Skeletal muscle satellite cell (primary cell): ENCODE results near the gene IL12RB1.
"Not testable (repeated sequence)": the region's sequence is repeated elsewhere in the genome, so short reads cannot be mapped to it uniquely, and the experiment has no call there.

ENCODE experiments used
- H3K27me3 ChIP-seq: 2 replicates; pipeline ENCODE4 v1.7.0; 2013; ENCODE audit warnings: low read length; ENCODE audit not compliant: control insufficient read depth, insufficient read depth
- H3K36me3 ChIP-seq: 2 replicates; pipeline ENCODE4 v1.7.0; 2013; ENCODE audit warnings: mild to moderate bottlenecking, control low read depth, low read length; ENCODE audit not compliant: insufficient read depth
- H3K4me1 ChIP-seq: 2 replicates; pipeline ENCODE4 v1.7.0; 2013; ENCODE audit warnings: low read length; ENCODE audit not compliant: control insufficient read depth, insufficient read depth
- H3K4me2 ChIP-seq: 2 replicates; pipeline ENCODE4 v1.7.0; 2013; ENCODE audit warnings: mild to moderate bottlenecking, low read length
- H3K4me3 ChIP-seq: 2 replicates; pipeline ENCODE4 v1.7.0; 2013; ENCODE audit warnings: low read length
- H3K9ac ChIP-seq: 2 replicates; pipeline ENCODE4 v1.7.0; 2013; ENCODE audit warnings: mild to moderate bottlenecking, low read depth, low read length, moderate library complexity
- H3K9me3 ChIP-seq: replicated peaks from 2 replicates; pipeline ENCODE4 v1.7.0; 2013; ENCODE audit warnings: mild to moderate bottlenecking, control low read depth, low read length

The IL12RB1 gene

DNA sequence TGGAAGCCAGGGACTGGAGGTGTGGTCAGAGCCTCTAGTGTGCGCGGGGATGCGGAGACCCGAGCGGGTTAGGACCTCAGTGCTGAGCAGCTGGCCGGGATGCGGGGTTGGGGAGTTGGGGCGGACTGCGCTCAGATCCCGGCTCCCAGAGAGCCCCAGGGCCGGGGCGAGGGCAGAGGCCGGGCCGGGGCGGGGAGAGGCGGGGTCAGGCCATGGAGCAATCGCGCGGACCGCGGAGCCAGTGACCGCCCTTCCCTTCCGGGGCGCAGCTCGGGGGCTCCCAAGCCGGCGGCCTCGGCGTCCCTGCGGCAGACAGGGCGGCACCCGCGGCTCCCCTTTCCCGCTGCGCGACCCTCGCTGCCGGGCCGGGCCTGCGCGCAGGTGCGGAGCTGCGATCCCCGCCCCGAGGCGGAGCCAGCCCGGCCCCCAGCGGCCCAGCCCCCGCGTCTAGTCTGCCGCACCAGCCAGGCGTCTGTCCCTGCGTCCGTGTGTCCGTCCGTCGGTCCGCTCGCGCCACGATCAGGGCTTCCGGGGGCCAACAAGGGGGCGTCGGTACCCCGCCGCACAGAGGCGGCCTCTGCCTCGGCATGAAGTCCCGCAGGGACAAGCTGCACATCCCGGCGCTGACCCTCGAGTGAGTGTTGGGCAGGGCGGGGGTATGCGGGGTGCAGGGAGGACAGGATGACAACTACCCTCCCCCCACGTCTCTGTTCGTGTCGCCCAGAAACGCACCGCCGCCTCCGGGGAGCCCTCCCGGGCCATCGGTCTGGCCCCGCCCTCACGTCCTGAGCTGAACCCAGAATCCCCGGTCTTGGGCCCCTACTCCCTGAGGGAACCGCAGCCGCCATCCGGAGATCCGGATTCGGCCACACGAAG is 23.2 kb upstream of the IL12RB1 start:
- Histone ChIP-seq H3K4me1 (peaks cover 10% of the 10 kb centered on the region), H3K36me3 (no peaks in the 10 kb centered on the region), H3K4me2 (peak overlapping the region; percentile 89), H3K9ac (peak overlapping the region; percentile 74), H3K27me3 (no peaks in the 10 kb centered on the region), H3K4me3 (peak overlapping the region; percentile 82), H3K9me3 (no peaks in the 10 kb centered on the region)

DNA sequence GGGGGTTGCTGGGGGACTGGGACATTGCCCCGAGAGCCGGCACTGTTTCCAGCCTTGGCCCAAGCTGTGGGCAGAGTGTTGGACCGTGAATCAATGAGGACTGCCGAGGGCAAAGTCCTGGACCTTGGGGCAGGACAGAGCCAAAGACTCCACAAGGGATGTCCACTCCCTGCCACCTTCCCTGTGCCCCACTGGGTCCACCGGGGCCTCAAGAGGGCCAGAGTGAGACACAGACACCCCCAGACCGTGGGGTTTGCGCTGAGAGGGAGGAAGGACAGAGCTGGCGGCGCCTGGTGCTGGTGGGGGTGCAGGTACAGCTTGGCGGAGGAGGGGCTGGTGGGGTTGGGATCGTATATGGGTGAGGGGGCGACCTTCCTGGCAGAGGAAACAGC is 22.6 kb upstream of the IL12RB1 start:
- Histone ChIP-seq H3K27me3 (no peaks in the 10 kb centered on the region), H3K4me1 (peaks cover 15% of the 10 kb centered on the region), H3K4me3 (peak overlapping the region; percentile 82), H3K9me3 (no peaks in the 10 kb centered on the region), H3K9ac (peak overlapping the region; percentile 74), H3K36me3 (no peaks in the 10 kb centered on the region), H3K4me2 (peak overlapping the region; percentile 89)

DNA sequence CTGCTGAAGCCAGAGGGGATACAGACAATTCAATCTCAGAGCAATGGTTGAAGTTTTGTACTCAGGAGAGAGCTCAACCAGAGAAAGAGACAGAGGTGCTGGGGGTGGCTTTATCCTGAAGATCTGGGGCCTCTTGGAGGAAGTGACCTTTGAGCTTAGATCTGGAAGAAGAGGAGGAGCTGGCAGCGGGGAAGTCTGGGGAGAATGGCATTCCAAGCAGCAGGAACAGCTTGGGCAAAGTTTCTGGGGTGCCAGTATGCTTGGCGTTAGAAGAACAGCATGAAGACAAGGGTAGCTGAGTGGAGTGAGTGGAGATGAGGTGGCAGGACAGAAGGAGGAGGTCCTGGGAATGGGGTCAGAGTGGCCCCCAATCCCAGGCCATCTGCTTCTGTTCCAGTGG is 22.2 kb upstream of the IL12RB1 start:
- no peak overlapping the region for H3K4me2 ChIP-seq
- H3K9me3 ChIP-seq: no peaks in the 10 kb centered on the region
- H3K4me1 ChIP-seq: peaks cover 18% of the 10 kb centered on the region
- H3K9ac ChIP-seq: no peak overlapping the region
- H3K27me3 ChIP-seq: no peaks in the 10 kb centered on the region
- H3K36me3 ChIP-seq: no peaks in the 10 kb centered on the region
- no peak overlapping the region for H3K4me3 ChIP-seq

DNA sequence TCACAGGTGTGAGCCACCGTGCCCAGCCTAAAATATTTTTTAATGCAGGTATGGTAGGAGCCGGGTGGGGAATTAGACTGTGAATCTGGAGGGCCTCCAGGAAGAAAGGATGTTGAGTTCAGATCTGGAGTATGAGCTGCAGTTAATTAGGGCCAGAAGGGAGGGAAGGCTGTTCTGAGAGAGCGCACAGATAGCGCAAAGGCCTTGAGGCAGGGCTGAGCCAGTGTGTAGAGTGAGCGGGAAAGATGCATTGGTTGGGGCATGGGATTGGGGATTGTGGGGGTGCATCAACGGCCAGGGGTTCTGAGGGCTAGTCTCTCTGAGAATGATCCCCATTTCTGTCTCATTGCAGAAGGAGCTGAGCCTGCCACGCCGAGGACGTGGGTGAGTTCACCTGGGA is 20.5 kb upstream of the IL12RB1 start:
- Histone ChIP-seq H3K4me3 (no peak overlapping the region), H3K27me3 (no peaks in the 10 kb centered on the region), H3K9ac (no peak overlapping the region), H3K36me3 (no peaks in the 10 kb centered on the region), H3K9me3 (no peaks in the 10 kb centered on the region), H3K4me2 (no peak overlapping the region), H3K4me1 (peaks cover 29% of the 10 kb centered on the region)

DNA sequence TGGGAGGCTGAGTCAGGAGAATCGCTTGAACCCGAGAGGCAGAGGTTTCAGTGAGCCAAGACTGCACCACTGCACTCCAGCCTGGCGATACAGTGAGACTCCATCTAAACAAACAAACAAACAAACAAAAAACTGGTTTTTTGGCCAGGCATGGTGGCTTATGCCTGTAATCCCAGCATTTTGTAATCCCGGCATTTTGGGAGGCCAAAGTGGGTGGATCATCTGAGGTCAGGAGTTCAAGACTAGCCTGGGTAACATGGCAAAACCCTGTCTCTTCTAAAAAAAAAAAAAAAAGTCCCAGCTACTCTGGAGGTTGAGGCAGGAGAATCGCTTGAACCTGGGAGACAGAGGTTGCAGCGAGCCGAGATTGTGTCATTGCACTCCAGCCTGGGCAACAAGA is 18.5 kb upstream of the IL12RB1 start:
- H3K4me2 ChIP-seq, H3K9ac ChIP-seq, H3K4me3 ChIP-seq, H3K36me3 ChIP-seq, H3K27me3 ChIP-seq, H3K9me3 ChIP-seq: not testable (repeated sequence)
- peaks cover 19% of the 10 kb centered on the region for H3K4me1 ChIP-seq

DNA sequence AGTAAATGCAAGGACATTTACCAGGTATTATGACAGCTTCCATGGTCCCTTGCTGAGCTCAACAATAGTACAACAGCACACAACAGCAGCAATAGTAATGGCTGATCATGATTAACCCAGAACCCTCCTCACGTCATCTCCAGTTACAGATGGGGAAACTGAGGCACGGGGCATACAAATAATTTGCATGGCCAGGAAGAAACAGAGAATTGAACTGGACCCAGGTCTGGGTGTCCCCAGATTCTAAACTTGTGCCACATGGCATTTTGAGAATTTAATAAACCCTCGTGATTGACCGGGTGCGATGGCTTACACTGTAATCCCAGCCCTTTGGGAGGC is 18.0 kb upstream of the IL12RB1 start:
- Histone ChIP-seq H3K9me3 (no peaks in the 10 kb centered on the region), H3K4me1 (peaks cover 19% of the 10 kb centered on the region), H3K27me3 (peaks cover 9% of the 10 kb centered on the region), H3K9ac (peak overlapping the region; percentile 74), H3K4me2 (peak overlapping the region; percentile 91), H3K4me3 (peak overlapping the region; percentile 69), H3K36me3 (no peaks in the 10 kb centered on the region)

DNA sequence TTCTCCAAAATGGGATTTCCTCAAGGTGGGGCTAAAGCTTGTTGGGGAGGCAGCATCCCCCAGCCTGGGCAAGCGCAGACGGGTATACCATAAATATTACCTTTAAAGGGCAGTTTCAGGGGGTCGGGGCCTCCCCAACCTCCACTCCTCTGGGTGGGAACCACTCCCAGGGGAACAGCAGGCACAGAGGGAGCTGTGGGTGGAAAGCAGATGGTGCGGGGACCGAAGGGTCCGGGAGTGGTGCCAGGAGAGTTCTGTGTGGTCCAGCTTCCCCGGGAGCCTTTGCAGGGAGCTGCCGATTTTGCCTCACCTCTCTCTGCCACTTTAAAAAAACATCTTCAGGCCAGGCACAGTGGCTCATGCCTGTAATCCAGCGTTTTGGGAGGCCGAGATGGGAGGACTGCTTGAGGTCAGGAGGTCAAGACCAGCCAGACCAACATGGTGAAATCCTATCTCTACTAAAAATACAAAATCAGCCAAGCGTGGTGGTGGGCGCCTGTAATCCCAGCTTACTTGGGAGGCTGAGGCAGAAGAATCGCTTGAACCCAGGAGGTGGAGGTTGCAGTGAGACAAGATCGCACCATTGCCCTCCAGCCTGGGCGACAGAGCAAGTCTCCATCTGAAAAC is 16.3 kb upstream of the IL12RB1 start:
- Histone ChIP-seq H3K27me3 (peaks cover 26% of the 10 kb centered on the region), H3K4me3 (no peak overlapping the region), H3K9me3 (no peaks in the 10 kb centered on the region), H3K4me2 (no peak overlapping the region), H3K9ac (no peak overlapping the region), H3K36me3 (no peaks in the 10 kb centered on the region), H3K4me1 (peaks cover 27% of the 10 kb centered on the region)

DNA sequence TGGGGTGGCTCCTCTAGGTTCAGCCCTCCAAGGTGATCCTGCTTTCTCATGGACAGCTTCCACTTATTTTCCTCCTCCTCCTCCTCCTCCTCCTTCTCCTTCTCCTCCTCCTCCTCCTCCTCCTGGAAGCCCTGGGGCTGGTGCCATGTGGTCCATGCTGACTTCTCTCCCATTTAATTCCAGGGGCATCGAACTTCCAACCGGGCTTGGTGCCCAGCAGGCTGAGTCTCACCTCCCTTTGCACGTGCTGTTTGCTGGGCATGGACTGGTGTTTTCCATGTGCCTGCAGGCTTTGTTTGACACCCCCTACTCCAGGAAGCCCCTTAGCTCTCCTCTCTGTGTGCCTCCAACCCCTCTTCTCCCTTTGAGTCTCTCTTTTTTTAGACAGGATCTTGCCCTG is 14.5 kb upstream of the IL12RB1 start:
- Histone ChIP-seq H3K4me3 (no peak overlapping the region), H3K4me2 (no peak overlapping the region), H3K36me3 (no peaks in the 10 kb centered on the region), H3K9ac (no peak overlapping the region), H3K9me3 (no peaks in the 10 kb centered on the region), H3K4me1 (peaks cover 31% of the 10 kb centered on the region), H3K27me3 (peaks cover 29% of the 10 kb centered on the region)

DNA sequence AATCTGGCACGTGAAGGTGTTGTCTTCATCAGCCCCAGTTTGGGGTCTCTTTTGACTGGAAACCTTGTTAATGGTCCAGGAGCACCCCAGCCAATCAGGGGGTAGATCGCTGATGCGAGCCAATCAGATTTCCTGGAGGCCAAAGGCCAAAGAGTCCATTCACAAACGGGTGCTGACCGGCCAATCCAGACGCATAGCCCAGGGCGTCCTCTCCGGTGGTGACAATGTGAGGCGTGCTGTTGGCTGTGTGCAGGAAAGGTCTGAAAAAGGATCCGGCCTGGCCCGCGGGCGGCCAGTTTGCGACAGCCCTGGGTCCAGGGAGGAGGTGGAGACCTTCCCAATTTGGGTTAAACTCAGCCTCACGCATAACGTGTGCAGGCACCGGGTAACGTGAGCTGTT is 14.0 kb upstream of the IL12RB1 start:
- H3K9me3 ChIP-seq: no peaks in the 10 kb centered on the region
- H3K4me2 ChIP-seq: peak overlapping the region; percentile 31
- H3K4me3 ChIP-seq: no peak overlapping the region
- no peaks in the 10 kb centered on the region for H3K36me3 ChIP-seq
- no peak overlapping the region for H3K9ac ChIP-seq
- peaks cover 31% of the 10 kb centered on the region for H3K4me1 ChIP-seq
- H3K27me3 ChIP-seq: peaks cover 31% of the 10 kb centered on the region

DNA sequence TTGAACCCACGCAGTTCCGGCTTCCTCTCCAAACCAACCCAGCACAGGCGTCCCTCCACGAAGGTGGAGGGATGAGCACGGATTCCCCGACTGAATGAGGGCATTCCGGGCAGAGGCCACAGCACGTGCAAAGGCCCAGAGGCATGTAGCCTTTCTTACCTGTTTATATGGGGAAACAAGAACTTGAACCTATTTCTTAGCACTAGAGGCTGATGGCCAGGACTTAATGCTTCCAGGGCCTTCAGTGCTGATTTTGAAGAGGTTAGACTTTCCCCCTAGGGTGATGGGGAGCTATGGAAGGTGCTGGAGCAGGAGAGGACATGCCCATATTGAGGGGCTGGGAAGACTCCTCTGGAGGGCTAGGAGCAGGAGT is 12.9 kb upstream of the IL12RB1 start:
- Histone ChIP-seq H3K27me3 (peaks cover 36% of the 10 kb centered on the region), H3K36me3 (no peaks in the 10 kb centered on the region), H3K4me1 (peaks cover 29% of the 10 kb centered on the region), H3K4me2 (no peak overlapping the region), H3K9ac (no peak overlapping the region), H3K4me3 (no peak overlapping the region), H3K9me3 (no peaks in the 10 kb centered on the region)

DNA sequence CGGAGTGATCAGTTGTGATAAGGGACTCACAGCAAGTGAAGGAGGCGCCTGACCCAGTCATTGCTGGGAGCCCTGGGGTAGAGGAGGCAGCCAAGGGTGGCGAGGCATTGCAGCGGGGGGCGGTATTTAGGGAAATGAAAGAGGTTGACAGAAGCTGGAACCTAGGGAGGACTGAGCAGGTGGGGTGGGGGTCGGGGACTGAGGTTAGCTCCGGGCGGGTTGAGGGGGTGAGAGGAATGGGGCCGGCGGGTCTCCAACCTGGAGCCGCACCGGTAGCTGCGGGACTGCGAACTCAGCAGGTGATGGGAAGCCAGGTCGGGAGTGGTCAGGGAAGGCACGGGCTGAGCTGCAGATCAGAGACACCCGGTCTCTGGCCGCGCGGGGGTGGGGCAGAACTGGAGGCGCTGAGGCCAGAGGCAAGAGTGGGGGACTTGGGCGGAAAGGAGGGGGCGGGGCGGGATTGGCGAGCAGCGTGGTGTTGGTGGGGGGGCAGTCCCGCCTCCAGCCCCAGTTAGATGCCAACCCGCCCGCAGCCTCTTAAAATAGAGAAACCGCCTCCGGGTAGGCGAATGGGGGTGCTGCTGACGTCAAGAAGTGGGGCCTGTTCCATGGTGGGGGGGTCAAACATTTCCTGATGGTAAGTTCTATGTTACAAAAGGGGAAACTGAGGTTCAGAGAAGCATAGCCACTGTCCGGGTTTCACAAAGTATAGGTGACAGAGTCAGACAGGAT is 12.3 kb upstream of the IL12RB1 start:
- Histone ChIP-seq H3K9me3 (no peaks in the 10 kb centered on the region), H3K36me3 (no peaks in the 10 kb centered on the region), H3K4me1 (peaks cover 24% of the 10 kb centered on the region), H3K4me3 (no peak overlapping the region), H3K4me2 (peak overlapping the region; percentile 44), H3K9ac (no peak overlapping the region), H3K27me3 (peaks cover 36% of the 10 kb centered on the region)
